H1 (cell line): ENCODE results near the gene TMEM108. TPM values are rescaled to one million over a fixed set of nuclear protein-coding genes. Genes with fewer than 3 reads are reported as not detected.
A peak's percentile ranks its signal among the peaks of the same experiment; 100 is the strongest.

ENCODE experiments used
- CBX5 ChIP-seq: fragments of 300-800, 300-1000 bp; sonication (generic); IDR thresholded peaks from 2 replicates; pipeline ENCODE4 v1.7.1; 2016; ENCODE audit warnings: antibody characterized with exemption, low read length, low read depth
- GTF2F1 ChIP-seq: IDR thresholded peaks from 2 replicates; pipeline ENCODE4 v1.6.1; 2012; ENCODE audit warnings: low read depth, low read length, improper control_type of control experiment, borderline replicate concordance
- RFX5 ChIP-seq: IDR thresholded peaks from 2 replicates; pipeline ENCODE4 v1.6.1; 2011; ENCODE audit warnings: low read depth, low read length, improper control_type of control experiment, borderline replicate concordance
- TEAD4 ChIP-seq: IDR thresholded peaks from 2 replicates; pipeline ENCODE4 v1.6.1; 2012; ENCODE audit warnings: low read depth, low read length, inconsistent platforms, mixed read lengths
- ZNF274 ChIP-seq: IDR thresholded peaks from 2 replicates; pipeline ENCODE4 v1.7.0; 2012; ENCODE audit warnings: low read length, borderline replicate concordance; ENCODE audit errors: extremely low read depth
- polyA plus RNA-seq, 7 experiments: library from polyadenylated mRNA; depleted of rRNA in 3 of 7; stranded (reverse) in 5 of 7; unstranded in 2 of 7; fragments of >200 nt in 5 of 7; fragments of 200-250 nt in 2 of 7; gene quantifications; 1 replicate in 5 of 7; 2 replicates in 1 of 7; 4 replicates in 1 of 7; pipeline versions ENCODE4 v1.2.1 to v1.2.3, GENCODE V29; 2011 to 2013; ENCODE audit warnings: missing spikeins in 2 of 7, mixed read lengths in 2 of 7
- total RNA-seq: library from RNA; stranded (reverse); fragmentation: NEBNext Ultra II Directional; extraction: Animal tissue kit (Norgen Biotek cat#: 25700); gene quantifications from 2 replicates; pipeline ENCODE4 v1.2.1, GENCODE V29; 2021

The TMEM108 gene
- total and polyA plus RNA-seq, 2 of the 8 experiments (the other 6 are each of a cell fraction or from before 2014, with no cell fraction given) = 14.3 to 16.2 TPM

- TF ChIP-seq ZNF274 (no peak), RFX5 (no peak), GTF2F1 (no peak), CBX5 (no peak), TEAD4 (peak; percentile 46; the same call in 1 of the 2 replicates)
Observed at GRCh38 chr3:133206921-133207320, 168.7 kb downstream of the TMEM108 start (continued).
